GM23338 (cell line): Measurements from ENCODE around the gene RNU6-8. TPM values are rescaled to one million over a fixed set of nuclear protein-coding genes. Genes with fewer than 3 reads are reported as not detected.

Source experiments
- CREB1 ChIP-seq: fragments of 250-450 bp; sonication (Bioruptor Pico); IDR thresholded peaks from 2 replicates; pipeline ENCODE4 v1.5.0; 2020; ENCODE audit warnings: low read depth, mild to moderate bottlenecking, moderate library complexity
- EZH2 ChIP-seq: fragments of 200-600 bp; sonication (generic); IDR thresholded peaks from one replicate; pipeline ENCODE4 v1.8.0; 2017; ENCODE audit warnings: antibody characterized with exemption, mild to moderate bottlenecking, low read depth; ENCODE audit not compliant: unreplicated experiment
- EZH2phosphoT487 ChIP-seq: fragments of 200-600 bp; sonication (generic); IDR thresholded peaks from one replicate; pipeline ENCODE4 v1.8.1; 2018; ENCODE audit warnings: antibody characterized with exemption; ENCODE audit not compliant: unreplicated experiment
- JUNB ChIP-seq: IDR thresholded peaks from one replicate; pipeline ENCODE4 v1.6.1; 2016; ENCODE audit warnings: antibody characterized with exemption; ENCODE audit not compliant: unreplicated experiment
- NANOG ChIP-seq: IDR thresholded peaks from 2 replicates; pipeline ENCODE4 v1.6.1; 2016; ENCODE audit warnings: antibody characterized with exemption, borderline replicate concordance
- STAT1 ChIP-seq: IDR thresholded peaks from one replicate; pipeline ENCODE4 v1.6.1; 2016; ENCODE audit warnings: antibody characterized with exemption; ENCODE audit not compliant: unreplicated experiment
- ZNF331 ChIP-seq: fragments of 250-450 bp; sonication (Bioruptor Pico); IDR thresholded peaks from 2 replicates; pipeline ENCODE4 v1.5.0; 2020; ENCODE audit warnings: low read depth, mild to moderate bottlenecking, moderate library complexity
- polyA plus RNA-seq: library from polyadenylated mRNA; unstranded; fragments of >200 nt; fragmentation: Nextera tagmentation; extraction: Ambion mirVana; gene quantifications from 2 replicates; pipeline ENCODE4 v1.2.1, GENCODE V29; 2016
- total RNA-seq: library from RNA; depleted of rRNA; stranded (reverse); fragments of >200 nt; shearing (Covaris generic); gene quantifications from 2 replicates; pipeline ENCODE4 v1.2.3, GENCODE V29; 2014
- TF ChIP-seq, protein P1 (sequence below): fragments of 250-450 bp; sonication (Bioruptor Pico); IDR thresholded peaks from 2 replicates; pipeline ENCODE4 v1.5.0; 2020; ENCODE audit warnings: mild to moderate bottlenecking, moderate library complexity
- TF ChIP-seq, protein P2 (sequence below), 2 experiments: fragments of 200-600 bp in 1 of 2; sonication (generic) in 1 of 2; conservative IDR thresholded peaks; 2 replicates each; pipeline versions ENCODE4 v1.5.1 to v1.6.1; 2016 to 2017; ENCODE audit warnings: antibody characterized with exemption in 2 of 2, low read depth in 2 of 2, mild to moderate bottlenecking in 2 of 2, moderate library complexity in 1 of 2
- TF ChIP-seq, protein P3 (sequence below): IDR thresholded peaks from one replicate; pipeline ENCODE4 v1.6.1; 2018; ENCODE audit warnings: antibody characterized with exemption; ENCODE audit not compliant: unreplicated experiment

Gene RNU6-8
- total and polyA plus RNA-seq, 2 experiments from 2014 or later, result 39.1 TPM; not detected in 1

DNA sequence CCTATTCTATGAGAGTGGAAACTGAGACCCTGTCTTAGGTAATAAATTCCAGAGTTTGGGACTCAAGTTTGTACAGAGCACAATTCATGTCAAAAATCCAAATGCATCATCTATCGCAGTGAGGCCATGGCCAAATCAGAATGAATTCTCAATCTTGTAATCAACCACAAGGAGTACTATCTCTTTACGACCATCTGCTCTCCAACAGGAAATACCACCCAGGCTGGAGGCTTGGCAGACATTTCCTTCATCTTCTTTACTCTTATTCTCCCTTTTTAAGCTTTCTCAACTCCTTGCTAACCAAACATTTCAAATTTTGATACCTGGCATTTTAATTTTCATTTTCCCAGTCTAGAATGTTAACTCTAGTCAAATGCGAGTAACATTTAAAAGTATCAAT is 33.9 kb downstream of the RNU6-8 start (continued):
- TF ChIP-seq, protein P1, sequence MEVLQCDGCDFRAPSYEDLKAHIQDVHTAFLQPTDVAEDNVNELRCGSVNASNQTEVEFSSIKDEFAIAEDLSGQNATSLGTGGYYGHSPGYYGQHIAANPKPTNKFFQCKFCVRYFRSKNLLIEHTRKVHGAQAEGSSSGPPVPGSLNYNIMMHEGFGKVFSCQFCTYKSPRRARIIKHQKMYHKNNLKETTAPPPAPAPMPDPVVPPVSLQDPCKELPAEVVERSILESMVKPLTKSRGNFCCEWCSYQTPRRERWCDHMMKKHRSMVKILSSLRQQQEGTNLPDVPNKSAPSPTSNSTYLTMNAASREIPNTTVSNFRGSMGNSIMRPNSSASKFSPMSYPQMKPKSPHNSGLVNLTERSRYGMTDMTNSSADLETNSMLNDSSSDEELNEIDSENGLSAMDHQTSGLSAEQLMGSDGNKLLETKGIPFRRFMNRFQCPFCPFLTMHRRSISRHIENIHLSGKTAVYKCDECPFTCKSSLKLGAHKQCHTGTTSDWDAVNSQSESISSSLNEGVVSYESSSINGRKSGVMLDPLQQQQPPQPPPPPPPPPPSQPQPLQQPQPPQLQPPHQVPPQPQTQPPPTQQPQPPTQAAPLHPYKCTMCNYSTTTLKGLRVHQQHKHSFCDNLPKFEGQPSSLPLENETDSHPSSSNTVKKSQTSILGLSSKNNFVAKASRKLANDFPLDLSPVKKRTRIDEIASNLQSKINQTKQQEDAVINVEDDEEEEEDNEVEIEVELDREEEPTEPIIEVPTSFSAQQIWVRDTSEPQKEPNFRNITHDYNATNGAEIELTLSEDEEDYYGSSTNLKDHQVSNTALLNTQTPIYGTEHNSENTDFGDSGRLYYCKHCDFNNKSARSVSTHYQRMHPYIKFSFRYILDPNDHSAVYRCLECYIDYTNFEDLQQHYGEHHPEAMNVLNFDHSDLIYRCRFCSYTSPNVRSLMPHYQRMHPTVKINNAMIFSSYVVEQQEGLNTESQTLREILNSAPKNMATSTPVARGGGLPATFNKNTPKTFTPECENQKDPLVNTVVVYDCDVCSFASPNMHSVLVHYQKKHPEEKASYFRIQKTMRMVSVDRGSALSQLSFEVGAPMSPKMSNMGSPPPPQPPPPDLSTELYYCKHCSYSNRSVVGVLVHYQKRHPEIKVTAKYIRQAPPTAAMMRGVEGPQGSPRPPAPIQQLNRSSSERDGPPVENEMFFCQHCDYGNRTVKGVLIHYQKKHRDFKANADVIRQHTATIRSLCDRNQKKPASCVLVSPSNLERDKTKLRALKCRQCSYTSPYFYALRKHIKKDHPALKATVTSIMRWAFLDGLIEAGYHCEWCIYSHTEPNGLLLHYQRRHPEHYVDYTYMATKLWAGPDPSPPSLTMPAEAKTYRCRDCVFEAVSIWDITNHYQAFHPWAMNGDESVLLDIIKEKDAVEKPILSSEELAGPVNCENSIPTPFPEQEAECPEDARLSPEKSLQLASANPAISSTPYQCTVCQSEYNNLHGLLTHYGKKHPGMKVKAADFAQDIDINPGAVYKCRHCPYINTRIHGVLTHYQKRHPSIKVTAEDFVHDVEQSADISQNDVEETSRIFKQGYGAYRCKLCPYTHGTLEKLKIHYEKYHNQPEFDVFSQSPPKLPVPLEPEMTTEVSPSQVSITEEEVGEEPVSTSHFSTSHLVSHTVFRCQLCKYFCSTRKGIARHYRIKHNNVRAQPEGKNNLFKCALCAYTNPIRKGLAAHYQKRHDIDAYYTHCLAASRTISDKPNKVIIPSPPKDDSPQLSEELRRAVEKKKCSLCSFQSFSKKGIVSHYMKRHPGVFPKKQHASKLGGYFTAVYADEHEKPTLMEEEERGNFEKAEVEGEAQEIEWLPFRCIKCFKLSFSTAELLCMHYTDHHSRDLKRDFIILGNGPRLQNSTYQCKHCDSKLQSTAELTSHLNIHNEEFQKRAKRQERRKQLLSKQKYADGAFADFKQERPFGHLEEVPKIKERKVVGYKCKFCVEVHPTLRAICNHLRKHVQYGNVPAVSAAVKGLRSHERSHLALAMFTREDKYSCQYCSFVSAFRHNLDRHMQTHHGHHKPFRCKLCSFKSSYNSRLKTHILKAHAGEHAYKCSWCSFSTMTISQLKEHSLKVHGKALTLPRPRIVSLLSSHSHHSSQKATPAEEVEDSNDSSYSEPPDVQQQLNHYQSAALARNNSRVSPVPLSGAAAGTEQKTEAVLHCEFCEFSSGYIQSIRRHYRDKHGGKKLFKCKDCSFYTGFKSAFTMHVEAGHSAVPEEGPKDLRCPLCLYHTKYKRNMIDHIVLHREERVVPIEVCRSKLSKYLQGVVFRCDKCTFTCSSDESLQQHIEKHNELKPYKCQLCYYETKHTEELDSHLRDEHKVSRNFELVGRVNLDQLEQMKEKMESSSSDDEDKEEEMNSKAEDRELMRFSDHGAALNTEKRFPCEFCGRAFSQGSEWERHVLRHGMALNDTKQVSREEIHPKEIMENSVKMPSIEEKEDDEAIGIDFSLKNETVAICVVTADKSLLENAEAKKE (CRISPR knock-in tag), result no peak
- no peak for TF ChIP-seq CREB1 (CRISPR knock-in tag)
- TF ChIP-seq, protein P2, sequence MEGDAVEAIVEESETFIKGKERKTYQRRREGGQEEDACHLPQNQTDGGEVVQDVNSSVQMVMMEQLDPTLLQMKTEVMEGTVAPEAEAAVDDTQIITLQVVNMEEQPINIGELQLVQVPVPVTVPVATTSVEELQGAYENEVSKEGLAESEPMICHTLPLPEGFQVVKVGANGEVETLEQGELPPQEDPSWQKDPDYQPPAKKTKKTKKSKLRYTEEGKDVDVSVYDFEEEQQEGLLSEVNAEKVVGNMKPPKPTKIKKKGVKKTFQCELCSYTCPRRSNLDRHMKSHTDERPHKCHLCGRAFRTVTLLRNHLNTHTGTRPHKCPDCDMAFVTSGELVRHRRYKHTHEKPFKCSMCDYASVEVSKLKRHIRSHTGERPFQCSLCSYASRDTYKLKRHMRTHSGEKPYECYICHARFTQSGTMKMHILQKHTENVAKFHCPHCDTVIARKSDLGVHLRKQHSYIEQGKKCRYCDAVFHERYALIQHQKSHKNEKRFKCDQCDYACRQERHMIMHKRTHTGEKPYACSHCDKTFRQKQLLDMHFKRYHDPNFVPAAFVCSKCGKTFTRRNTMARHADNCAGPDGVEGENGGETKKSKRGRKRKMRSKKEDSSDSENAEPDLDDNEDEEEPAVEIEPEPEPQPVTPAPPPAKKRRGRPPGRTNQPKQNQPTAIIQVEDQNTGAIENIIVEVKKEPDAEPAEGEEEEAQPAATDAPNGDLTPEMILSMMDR (conservative IDR thresholded peaks at IDR 0.05; ENCODE audit: low read depth in 2 of 2), result no peak
- no peak for TF ChIP-seq NANOG
- TF ChIP-seq EZH2phosphoT487, result no peak
- no peak for TF ChIP-seq ZNF331 (CRISPR knock-in tag)
- no peak for TF ChIP-seq EZH2
- TF ChIP-seq JUNB, result no peak
- no peak for TF ChIP-seq STAT1
- TF ChIP-seq, protein P3, sequence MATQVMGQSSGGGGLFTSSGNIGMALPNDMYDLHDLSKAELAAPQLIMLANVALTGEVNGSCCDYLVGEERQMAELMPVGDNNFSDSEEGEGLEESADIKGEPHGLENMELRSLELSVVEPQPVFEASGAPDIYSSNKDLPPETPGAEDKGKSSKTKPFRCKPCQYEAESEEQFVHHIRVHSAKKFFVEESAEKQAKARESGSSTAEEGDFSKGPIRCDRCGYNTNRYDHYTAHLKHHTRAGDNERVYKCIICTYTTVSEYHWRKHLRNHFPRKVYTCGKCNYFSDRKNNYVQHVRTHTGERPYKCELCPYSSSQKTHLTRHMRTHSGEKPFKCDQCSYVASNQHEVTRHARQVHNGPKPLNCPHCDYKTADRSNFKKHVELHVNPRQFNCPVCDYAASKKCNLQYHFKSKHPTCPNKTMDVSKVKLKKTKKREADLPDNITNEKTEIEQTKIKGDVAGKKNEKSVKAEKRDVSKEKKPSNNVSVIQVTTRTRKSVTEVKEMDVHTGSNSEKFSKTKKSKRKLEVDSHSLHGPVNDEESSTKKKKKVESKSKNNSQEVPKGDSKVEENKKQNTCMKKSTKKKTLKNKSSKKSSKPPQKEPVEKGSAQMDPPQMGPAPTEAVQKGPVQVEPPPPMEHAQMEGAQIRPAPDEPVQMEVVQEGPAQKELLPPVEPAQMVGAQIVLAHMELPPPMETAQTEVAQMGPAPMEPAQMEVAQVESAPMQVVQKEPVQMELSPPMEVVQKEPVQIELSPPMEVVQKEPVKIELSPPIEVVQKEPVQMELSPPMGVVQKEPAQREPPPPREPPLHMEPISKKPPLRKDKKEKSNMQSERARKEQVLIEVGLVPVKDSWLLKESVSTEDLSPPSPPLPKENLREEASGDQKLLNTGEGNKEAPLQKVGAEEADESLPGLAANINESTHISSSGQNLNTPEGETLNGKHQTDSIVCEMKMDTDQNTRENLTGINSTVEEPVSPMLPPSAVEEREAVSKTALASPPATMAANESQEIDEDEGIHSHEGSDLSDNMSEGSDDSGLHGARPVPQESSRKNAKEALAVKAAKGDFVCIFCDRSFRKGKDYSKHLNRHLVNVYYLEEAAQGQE, result no peak
